HG03097 (cell line): Measurements from ENCODE around the gene KIAA0232.
"Not testable (repeated sequence)": the region's sequence is repeated elsewhere in the genome, so short reads cannot be mapped to it uniquely, and the experiment has no call there.

Experiments used
- ATAC-seq: cut with Tn5 transposase; IDR thresholded peaks from one replicate; pipeline ENCODE4 v1.9.1; 2021; ENCODE audit not compliant: unreplicated experiment, low FRiP score

The KIAA0232 gene

GRCh38 chr4:6802626-6803025, 20.1 kb downstream of the KIAA0232 start:
- ATAC-seq, result no peak

- ATAC-seq, result no peak
Measured at GRCh38 chr4:6803246-6803645, 20.7 kb downstream of the KIAA0232 start.

- no peak for ATAC-seq
Measured at GRCh38 chr4:6804082-6804752, 21.7 kb downstream of the KIAA0232 start.

DNA sequence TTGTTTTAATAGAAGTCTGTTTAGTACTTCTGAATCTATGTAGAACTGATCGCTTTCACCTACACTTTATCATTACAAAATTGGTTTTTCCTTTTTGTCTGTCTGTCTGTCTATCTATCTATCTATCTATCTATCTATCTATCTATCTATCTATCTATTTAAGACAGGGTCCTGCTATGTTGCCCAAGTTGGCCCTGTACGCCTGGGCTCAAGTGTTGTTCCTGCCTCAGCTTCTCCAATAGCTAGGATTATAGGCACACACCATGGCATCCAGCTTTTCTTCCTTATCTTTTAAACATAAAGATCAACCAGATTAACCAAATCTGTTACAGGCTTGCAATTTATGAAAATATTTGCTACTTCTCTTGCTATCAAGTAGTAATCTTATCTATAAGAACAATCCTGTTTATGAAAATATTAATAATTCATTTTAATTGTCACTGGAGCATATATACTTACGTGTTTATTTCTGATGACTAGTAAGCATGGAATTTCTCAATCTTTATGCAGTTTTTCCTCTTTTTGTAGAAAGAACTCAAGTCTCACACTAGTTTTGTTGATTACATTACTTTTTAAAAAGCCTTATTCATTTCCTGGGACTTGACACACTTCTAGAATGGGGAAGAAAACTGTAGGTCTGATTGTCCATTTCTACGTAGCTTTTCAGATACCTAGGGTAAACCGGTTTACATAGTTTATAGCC, 24.5 kb downstream of the KIAA0232 start:
- no peak for ATAC-seq

GRCh38 chr4:6808259-6808658, 25.7 kb downstream of the KIAA0232 start:
- no peak for ATAC-seq

DNA sequence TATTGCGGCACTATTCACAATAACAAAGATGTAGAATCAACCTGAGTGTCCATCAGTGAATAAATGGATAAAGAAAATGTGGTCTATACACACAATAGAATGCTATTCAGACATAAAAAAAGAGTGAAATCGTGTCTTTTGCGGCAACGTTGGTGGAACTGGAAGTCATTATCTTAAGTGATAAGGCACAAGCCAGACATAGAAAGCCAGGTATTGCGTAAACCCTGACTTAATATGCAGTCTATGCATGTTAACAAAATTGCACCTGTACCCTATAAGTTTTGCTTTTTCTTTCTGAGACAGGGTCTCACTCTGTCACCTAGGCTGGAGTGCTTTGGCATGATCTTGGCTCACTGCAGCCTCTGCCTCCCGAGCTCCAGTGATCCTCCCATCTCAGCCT, 28.6 kb downstream of the KIAA0232 start:
- ATAC-seq, result no peak

GRCh38 chr4:6812766-6813165, 30.2 kb downstream of the KIAA0232 start:
- no peak for ATAC-seq

GRCh38 chr4:6813725-6814124, 31.2 kb downstream of the KIAA0232 start:
- ATAC-seq, result no peak

GRCh38 chr4:6815029-6815836, 32.7 kb downstream of the KIAA0232 start:
- no peak for ATAC-seq

DNA sequence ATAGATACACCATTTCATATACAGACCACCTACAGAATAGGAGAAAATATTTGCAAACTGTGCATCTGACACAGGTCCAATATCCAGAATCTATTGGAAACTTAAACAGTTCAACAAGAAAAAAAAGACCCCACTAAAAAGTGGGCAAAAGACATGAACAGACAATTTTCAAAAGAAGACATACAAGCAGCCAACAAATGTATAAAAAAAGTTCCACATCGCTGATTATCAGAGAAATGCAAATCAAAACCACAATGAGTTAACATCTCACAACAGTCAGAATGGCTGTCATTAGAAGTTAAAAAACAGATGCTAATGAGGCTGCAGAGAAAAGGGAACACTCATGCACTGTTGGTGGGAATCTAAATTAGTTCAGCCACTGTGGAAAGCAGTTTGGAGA, 36.8 kb downstream of the KIAA0232 start:
- no peak for ATAC-seq

GRCh38 chr4:6820695-6821094, 38.2 kb downstream of the KIAA0232 start:
- no peak for ATAC-seq

GRCh38 chr4:6824071-6824470, 41.5 kb downstream of the KIAA0232 start:
- no peak for ATAC-seq

DNA sequence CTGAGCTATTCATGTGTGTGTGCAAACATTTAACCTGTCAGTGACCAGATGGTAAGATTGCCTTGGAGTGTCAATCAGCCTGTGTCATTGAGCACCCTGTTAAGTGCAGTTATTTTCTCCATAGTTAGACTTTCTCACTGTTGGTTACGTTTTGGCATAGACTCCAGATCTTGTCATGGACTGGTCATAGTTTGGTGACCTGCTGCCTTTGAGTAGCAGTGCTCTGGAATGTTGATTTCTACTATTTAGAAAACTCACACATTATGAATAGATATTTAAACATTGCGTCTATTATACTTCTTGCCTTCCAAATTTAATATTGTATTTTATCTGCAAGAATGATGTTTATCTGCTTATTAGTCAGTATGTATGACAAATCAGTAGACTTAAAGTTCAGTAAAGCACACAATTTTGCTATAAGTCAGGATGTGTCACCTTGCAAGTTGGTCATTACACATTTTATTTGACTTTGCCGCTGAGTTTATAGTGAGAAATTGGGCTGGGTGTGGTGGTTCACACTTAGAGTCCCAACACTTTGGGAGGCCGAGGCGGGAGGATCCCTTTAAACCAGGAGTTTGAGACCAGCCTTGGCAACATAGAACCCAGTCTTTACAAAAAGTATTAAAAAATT, 42.4 kb downstream of the KIAA0232 start:
- no peak for ATAC-seq

GRCh38 chr4:6825403-6825802, 42.9 kb downstream of the KIAA0232 start:
- no peak for ATAC-seq

DNA sequence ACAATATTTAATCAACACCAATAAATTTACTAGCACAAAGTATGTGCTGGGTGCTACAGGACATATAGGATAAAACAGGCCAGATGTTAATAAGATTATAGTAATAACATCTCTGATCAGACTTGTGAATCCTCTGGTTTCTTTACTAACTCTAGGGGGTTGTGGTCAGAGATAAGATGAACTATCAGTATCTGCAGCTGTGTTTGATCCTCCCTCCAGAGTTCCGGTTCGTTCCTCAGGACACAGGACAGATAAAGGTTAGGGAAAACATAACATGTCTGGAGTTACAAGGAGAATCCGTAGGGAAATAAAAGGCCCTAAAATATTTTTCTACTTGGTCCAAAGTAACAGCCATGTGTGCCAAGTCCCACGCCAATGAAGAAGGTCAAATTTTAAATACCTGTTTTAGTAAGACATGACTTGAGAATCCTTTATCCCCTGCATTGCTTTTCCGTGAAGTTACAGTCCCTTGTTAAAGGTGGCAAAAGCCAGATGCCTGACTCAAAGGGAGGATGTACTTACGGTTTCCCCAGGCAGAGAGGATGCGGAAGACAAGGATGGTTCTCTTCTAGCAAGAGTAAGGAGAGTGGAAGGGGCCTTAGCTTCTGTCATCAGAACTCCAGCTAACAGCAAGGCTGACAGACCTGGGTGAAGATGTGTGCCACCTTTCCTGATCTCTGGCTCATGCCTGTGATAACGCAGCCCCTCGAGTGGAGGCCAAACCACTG, 44.4 kb downstream of the KIAA0232 start:
- ATAC-seq, result no peak

- no peak for ATAC-seq
Measured at GRCh38 chr4:6829086-6829485, 46.6 kb downstream of the KIAA0232 start.

DNA sequence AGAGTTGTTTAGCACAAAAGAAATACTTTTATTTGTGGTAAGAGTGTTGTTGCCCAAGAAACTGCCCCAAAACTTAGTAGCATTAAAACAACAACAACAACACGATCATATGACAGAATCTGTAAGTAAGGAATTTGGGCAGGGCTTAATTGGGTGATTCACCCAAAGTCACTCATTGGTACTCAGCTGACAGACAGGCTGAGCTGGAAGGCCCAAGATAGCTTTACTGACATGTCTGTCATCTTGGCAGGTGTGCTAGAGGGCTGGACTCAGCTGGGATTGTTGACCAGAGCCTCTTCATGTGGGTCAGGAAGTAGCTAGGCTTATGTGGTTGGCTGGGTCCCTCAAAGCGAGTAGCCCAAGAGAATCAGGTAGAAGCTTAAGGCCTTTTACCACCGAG, 52.3 kb downstream of the KIAA0232 start:
- no peak for ATAC-seq

- ATAC-seq, result not testable (repeated sequence)
Measured at GRCh38 chr4:6835616-6836015, 53.1 kb downstream of the KIAA0232 start.

DNA sequence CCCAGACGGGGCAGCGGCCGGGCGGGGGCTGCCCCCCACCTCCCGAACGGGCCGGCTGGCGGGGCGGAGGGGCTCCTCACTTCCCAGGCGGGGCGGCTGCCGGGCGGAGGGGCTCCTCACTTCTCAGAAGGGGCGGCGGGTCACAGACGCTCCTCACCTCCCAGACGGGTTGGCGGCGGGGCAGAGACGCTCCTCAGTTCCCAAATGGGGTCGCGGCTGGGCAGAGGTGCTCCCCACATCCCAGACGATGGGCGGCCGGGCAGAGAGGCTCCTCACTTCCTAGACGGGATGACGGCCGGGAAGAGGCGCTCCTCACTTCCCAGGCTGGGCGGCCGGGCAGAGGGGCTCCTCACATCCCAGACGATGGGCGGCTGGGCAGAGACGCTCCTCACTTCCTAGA, 54.6 kb downstream of the KIAA0232 start:
- ATAC-seq, result not testable (repeated sequence)

DNA sequence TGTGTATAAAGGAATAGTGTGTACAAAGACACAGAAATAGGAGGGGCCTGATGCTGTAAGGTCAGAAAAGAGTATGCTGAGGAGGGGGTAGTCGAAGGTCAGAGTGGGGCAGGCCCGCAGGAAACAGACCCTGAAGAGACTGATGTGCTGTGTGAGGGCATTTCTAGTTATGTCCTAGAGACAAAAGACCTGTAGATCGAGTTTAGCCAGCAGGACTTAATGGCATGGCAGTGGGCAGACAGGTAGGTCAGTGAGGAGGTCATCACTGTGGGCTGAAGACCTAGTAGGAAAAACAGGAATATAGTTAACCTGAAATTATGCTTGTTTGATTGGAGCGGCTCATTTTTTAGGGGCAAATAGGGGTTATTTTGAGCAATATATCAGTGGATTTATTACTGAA, 57.1 kb downstream of the KIAA0232 start:
- no peak for ATAC-seq
